Stimulated activated CD4-positive, alpha-beta T cell treated with anti-CD3 and anti-CD28 coated beads, Interleukin-1b, Interleukin-23, amount 100 ng/mL, for 1 hour (primary cell): ENCODE measurements around the gene ZNF219.

Experiments
- DNase-seq, 2 donors: peaks; one replicate each; pipeline ENCODE4 v3.0.0-alpha.2; 2020; ENCODE audit warnings: low read depth in 2 of 2

ZNF219 gene

DNA sequence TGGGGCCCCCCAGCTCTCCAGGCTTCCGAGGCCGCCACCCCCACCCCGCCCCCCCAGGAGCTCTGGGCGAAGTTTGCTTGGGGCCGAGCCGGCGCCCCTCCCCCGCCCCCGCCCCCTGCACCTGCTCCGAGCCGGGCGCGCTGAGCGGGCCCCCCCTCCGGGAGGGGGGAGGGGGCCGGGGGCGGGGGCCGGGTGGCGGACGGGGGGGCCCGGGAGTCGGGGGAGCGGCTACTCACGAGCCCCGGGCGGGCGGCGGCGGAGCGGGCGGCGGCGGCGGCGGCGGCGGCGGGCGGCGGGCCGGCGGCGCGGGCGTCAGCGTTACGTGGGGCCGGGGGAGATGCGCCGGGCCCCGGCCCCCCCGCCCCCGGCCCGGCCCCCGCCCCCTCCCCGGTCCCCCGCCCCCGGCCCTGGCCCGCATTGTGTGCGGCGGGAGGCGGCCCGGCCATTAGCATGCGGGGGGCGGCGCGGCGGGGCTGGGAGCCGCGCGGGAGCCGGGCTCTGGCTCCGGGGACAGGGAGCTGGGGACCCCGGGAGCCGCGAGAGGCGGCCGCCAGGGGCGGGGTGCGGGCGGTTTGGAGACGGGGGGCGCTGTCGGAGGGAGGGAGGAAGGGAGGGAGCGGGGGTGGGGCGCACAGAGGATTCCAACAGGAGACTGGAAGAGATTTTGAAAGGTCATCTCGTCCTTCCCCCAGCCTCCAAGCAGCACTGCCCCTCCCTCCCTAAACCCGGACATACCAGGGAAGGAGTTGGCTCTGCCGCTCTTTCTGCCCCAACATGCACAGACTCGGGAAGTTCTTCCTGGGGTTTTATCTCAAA is at the start of gene ZNF219:
Gene ZNF219 (minus strand): TSS at position 580 of the 816 bp plus-strand sequence. CDS start 5,064 bp downstream, outside the sequence.
- no peak for DNase-seq

GRCh38 chr14:21145437-21145836 is 47.0 kb upstream of the ZNF219 start:
- DNase-seq, result no peak

GRCh38 chr14:21142357-21142756 is 43.9 kb upstream of the ZNF219 start:
- DNase-seq, result no peak

DNA sequence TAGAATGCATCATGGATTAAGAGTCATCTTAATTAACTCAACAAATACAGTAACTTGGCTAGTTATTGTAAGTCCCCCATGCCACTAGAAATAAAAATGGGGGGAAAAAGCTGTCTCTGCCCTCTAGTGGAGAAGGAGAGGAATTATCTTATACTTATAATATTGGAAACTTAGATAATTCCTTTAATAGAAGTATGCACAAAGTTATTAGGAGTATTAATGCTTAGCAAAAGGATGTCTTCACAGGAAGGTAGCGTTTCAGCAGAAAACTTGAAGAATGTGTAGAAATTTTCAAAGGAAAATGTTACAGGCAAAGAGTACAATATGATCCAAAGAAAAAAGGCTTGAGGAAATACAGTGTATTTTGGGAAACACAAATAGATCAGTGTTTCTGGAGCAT is 37.6 kb upstream of the ZNF219 start:
- DNase-seq, result no peak

- DNase-seq, result no peak
Observed at GRCh38 chr14:21133901-21134300, 35.4 kb upstream of the ZNF219 start.

- no peak for DNase-seq
Observed at GRCh38 chr14:21123429-21123828, 25.0 kb upstream of the ZNF219 start.

DNA sequence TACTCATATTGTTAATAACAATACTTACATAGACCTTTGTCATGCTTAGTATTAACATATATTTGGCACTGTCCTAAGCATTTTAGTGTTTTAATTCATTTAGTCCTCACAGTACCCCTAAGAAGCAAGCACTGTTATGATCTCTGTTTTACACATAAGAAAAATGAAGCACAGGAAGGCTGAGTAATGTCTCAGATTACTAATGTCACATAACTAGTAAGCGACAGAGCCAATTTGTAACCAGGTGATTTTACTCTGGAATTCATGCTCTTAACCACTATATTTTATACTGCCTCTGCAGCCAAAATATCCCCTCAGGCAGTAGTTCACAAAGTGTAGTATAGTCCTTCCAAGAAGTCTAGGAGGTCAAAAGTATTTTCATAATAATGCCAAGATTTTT is 22.7 kb upstream of the ZNF219 start:
- no peak for DNase-seq

GRCh38 chr14:21120686-21121085 is 22.2 kb upstream of the ZNF219 start:
- no peak for DNase-seq

- no peak for DNase-seq
Observed at GRCh38 chr14:21118933-21119332, 20.5 kb upstream of the ZNF219 start.

DNA sequence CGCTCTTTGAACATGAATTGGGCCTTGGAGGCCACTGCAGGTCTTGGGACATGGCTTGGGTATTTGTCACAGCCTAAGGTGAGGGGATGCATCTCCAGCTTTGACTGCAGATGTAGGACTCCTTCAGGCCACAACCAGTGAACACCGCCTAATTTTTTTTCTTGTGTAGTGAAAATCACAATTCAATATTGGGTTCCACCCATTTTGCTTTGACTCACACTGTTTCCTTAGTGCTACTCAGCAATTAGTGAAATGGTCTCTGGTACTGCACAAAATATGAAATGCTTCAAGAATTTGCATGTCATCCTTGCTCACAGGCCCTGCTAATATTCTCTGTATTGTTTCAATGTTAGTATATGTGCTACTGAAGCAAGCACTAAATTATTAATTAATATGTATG is 14.9 kb upstream of the ZNF219 start:
- DNase-seq, result no peak

GRCh38 chr14:21112255-21112654 is 13.8 kb upstream of the ZNF219 start:
- no peak for DNase-seq

- no peak for DNase-seq
Observed at GRCh38 chr14:21109377-21110138, 11.1 kb upstream of the ZNF219 start.

DNA sequence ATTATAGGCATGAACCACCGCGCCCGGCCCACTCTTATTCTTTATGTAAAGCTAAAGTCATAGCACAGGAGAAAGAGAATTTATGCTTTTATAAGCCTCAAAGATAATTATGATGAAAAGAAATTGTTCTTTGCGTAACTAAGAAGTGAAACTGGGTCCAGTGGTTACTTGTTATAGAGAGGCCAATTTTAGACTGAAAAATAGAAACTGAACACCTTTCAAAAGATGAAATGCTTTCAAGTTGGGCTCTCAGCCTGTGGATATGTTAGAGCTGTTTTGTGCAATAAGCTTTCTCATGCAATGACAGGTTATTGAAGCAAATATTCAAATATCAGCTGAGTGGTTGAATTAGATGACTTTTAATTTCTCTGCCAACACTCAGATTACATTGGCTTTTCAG is 10.3 kb upstream of the ZNF219 start:
- DNase-seq, result no peak

- DNase-seq, result no peak
Observed at GRCh38 chr14:21107283-21107800, 8.9 kb upstream of the ZNF219 start.

GRCh38 chr14:21106498-21107282 is 8.2 kb upstream of the ZNF219 start:
- peak; percentile 52 to 63 for DNase-seq

- no peak for DNase-seq
Observed at GRCh38 chr14:21106176-21106497, 7.7 kb upstream of the ZNF219 start.

DNA sequence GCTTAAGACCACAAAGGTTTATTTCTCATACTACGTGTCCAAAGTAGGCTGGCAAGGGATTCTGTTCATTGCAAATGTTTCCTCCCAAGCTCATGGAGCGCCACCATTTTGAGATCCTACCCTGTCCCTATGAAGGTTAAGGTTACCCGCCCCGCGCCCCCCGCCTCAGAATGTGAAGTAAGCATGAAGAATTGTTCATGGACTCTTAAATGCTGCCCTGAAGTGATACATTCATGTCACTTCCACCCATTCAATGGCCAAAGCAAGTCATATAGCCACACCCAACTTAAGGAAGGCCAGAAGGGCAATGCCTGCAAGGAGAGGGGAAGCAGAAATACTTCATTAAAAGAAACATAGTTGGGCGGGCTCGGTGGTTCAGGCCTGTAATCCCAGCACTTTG is 6.6 kb upstream of the ZNF219 start:
- DNase-seq, result no peak

- no peak for DNase-seq
Observed at GRCh38 chr14:21104448-21105060, 6.1 kb upstream of the ZNF219 start.

GRCh38 chr14:21103710-21104447 is 5.4 kb upstream of the ZNF219 start:
- DNase-seq, result peak; percentile 81 to 82

DNA sequence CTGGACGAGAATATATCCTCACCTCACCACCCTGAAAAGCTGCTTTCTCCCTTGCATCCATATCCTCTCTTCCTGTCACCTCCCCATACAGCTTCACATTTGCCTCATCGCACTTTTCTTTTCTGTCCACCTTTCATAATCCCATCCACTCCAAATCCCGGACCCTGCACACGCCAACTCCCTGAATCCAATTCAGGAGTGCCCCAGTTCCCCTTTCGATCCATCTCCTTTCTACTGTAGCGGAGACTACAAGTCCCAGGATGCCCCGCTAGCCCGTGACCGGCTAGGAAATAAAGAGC is 4.9 kb upstream of the ZNF219 start:
- DNase-seq, result no peak
